IMR-90 (cell line): ENCODE measurements around the gene TIMM21. TPM values are rescaled to one million over a fixed set of nuclear protein-coding genes. Genes with fewer than 3 reads are reported as not detected.

Experiments used
- ATAC-seq: fragments of 200-7000 bp; cut with Tn5 transposase; 2 replicates; pipeline ENCODE4 v1.9.1; 2020; ENCODE audit warnings: low read depth, mild to moderate bottlenecking, moderate library complexity
- BruUV-seq: library from RNA; stranded (reverse); fragments of 400-500 nt; replicated peaks from 2 replicates; lab custom pipeline; 2021; lab: Mats Ljungman, UMichigan
- CTCF ChIA-PET: fragments of 300-600 bp; formaldehyde crosslinking; extraction: SDS; loops from one replicate; lab custom pipeline; 2021; ENCODE audit warnings: antibody characterized with exemption; lab: Yijun Ruan, JAX
- POLR2A ChIA-PET: fragments of 300-600 bp; sonication (Branson Sonifier 250); formaldehyde crosslinking; loops from one replicate; lab custom pipeline; 2022; ENCODE audit warnings: antibody characterized with exemption; ENCODE audit not compliant: unreplicated experiment; lab: Charles Lee
- DNase-seq: peaks from one replicate; pipeline ENCODE4 v3.0.0; 2013
- H2AFZ ChIP-seq: replicated peaks from 2 replicates; pipeline ENCODE3; 2013; ENCODE audit warnings: low read length, mild to moderate bottlenecking; ENCODE audit not compliant: poor library complexity
- H2AK5ac ChIP-seq: 2 replicates; pipeline ENCODE4 v1.6.1; 2013; ENCODE audit warnings: low read depth, low read length, inconsistent platforms
- H2AK9ac ChIP-seq: replicated peaks from 2 replicates; pipeline ENCODE3; 2013; ENCODE audit warnings: mild to moderate bottlenecking, low read depth, low read length, moderate library complexity; ENCODE audit not compliant: poor library complexity
- H2BK120ac ChIP-seq: 2 replicates; pipeline ENCODE4 v1.6.1; 2013; ENCODE audit warnings: low read depth, low read length, inconsistent platforms
- H2BK15ac ChIP-seq: 3 replicates; pipeline ENCODE4 v1.6.1; 2013; ENCODE audit warnings: low read depth, low read length, inconsistent platforms
- H2BK20ac ChIP-seq: 2 replicates; pipeline ENCODE4 v1.6.1; 2013; ENCODE audit warnings: low read depth, mild to moderate bottlenecking, inconsistent platforms, low read length, moderate library complexity
- H2BK5ac ChIP-seq: 2 replicates; pipeline ENCODE4 v1.6.1; 2013; ENCODE audit warnings: mild to moderate bottlenecking, low read depth, low read length, inconsistent platforms; ENCODE audit not compliant: poor library complexity, severe bottlenecking
- H3K14ac ChIP-seq: replicated peaks from 2 replicates; pipeline ENCODE4 v1.6.1; 2013; ENCODE audit warnings: low read depth, low read length, inconsistent platforms
- H3K18ac ChIP-seq: 2 replicates; pipeline ENCODE4 v1.6.1; 2013; ENCODE audit warnings: low read depth, low read length, control low read depth
- H3K23ac ChIP-seq: 2 replicates; pipeline ENCODE4 v1.6.1; 2013; ENCODE audit warnings: low read depth, low read length, inconsistent platforms
- H3K27ac ChIP-seq: 2 replicates; pipeline ENCODE4 v1.5.1; 2013; ENCODE audit warnings: mild to moderate bottlenecking, control low read depth, low read length; ENCODE audit not compliant: insufficient read depth
- H3K27me3 ChIP-seq: 2 replicates; pipeline ENCODE4 v1.6.1; 2013; ENCODE audit warnings: low read length; ENCODE audit not compliant: control insufficient read depth, insufficient read depth
- H3K36me3 ChIP-seq: 2 replicates; pipeline ENCODE4 v1.6.1; 2013; ENCODE audit warnings: low read length, mixed read lengths; ENCODE audit not compliant: control insufficient read depth, insufficient read depth
- H3K4ac ChIP-seq: 2 replicates; pipeline ENCODE4 v1.6.1; 2013; ENCODE audit warnings: low read depth, low read length, inconsistent platforms
- H3K4me1 ChIP-seq: 2 replicates; pipeline ENCODE4 v1.6.1; 2013; ENCODE audit warnings: low read length, mixed read lengths; ENCODE audit not compliant: control insufficient read depth, insufficient read depth
- H3K4me2 ChIP-seq: 2 replicates; pipeline ENCODE4 v1.6.1; 2013; ENCODE audit warnings: low read depth, mild to moderate bottlenecking, control low read depth, low read length, moderate library complexity
- H3K4me3 ChIP-seq: 2 replicates; pipeline ENCODE4 v1.5.1; 2013; ENCODE audit warnings: low read depth, mild to moderate bottlenecking, control low read depth, low read length, moderate library complexity; ENCODE audit not compliant: insufficient read depth
- H3K56ac ChIP-seq: 2 replicates; pipeline ENCODE4 v1.6.1; 2013; ENCODE audit warnings: low read length, inconsistent platforms; ENCODE audit not compliant: insufficient read depth; ENCODE audit errors: extremely low read depth
- H3K79me1 ChIP-seq, 2 experiments: 2 replicates each; pipeline ENCODE4 v1.6.1; 2013; ENCODE audit warnings: low read length in 2 of 2, inconsistent platforms in 1 of 2, low read depth in 1 of 2
- H3K9ac ChIP-seq: 2 replicates; pipeline ENCODE4 v1.6.1; 2013; ENCODE audit warnings: low read depth, low read length, control low read depth
- H3K9me1 ChIP-seq: 2 replicates; pipeline ENCODE4 v1.6.1; 2013; ENCODE audit warnings: low read length, inconsistent platforms; ENCODE audit not compliant: insufficient read depth
- H3K9me3 ChIP-seq: 2 replicates; pipeline ENCODE4 v1.6.1; 2013; ENCODE audit warnings: low read length; ENCODE audit not compliant: control insufficient read depth, insufficient read depth
- H4K20me1 ChIP-seq: 2 replicates; pipeline ENCODE4 v1.6.1; 2013; ENCODE audit warnings: low read length, inconsistent platforms; ENCODE audit not compliant: insufficient read depth
- H4K5ac ChIP-seq: 2 replicates; pipeline ENCODE4 v1.6.1; 2013; ENCODE audit warnings: mild to moderate bottlenecking, low read depth, low read length, control low read depth
- H4K8ac ChIP-seq, 2 experiments: 2 replicates each; pipeline ENCODE4 v1.6.1; 2013; ENCODE audit warnings: low read depth in 2 of 2, low read length in 2 of 2, control low read depth in 1 of 2, inconsistent platforms in 1 of 2
- H4K91ac ChIP-seq: 2 replicates; pipeline ENCODE4 v1.6.1; 2013; ENCODE audit warnings: low read depth, low read length, inconsistent platforms; ENCODE audit not compliant: insufficient read depth
- BHLHE40 ChIP-seq: fragments of 150-350 bp; IDR thresholded peaks from 2 replicates; pipeline ENCODE4 v1.6.1; 2016; ENCODE audit warnings: mild to moderate bottlenecking, low read depth, low read length
- CEBPB ChIP-seq: IDR thresholded peaks from 2 replicates; pipeline ENCODE4 v1.6.1; 2012; ENCODE audit warnings: low read depth, low read length, improper control_type of control experiment
- CHD1 ChIP-seq: IDR thresholded peaks from 2 replicates; pipeline ENCODE4 v1.6.1; 2012; ENCODE audit warnings: low read depth, low read length, improper control_type of control experiment
- CTCF ChIP-seq: conservative IDR thresholded peaks from 2 replicates; pipeline ENCODE4 v1.5.1; 2012; ENCODE audit warnings: mild to moderate bottlenecking, low read depth, low read length, improper control_type of control experiment
- ELK1 ChIP-seq: fragments of 150-350 bp; IDR thresholded peaks from 2 replicates; pipeline ENCODE4 v1.6.1; 2016; ENCODE audit warnings: low read depth, mild to moderate bottlenecking, low read length, moderate library complexity, borderline replicate concordance
- FOS ChIP-seq: fragments of 150-350 bp; IDR thresholded peaks from 2 replicates; pipeline ENCODE4 v1.6.1; 2016; ENCODE audit warnings: low read depth, low read length
- MAFK ChIP-seq: IDR thresholded peaks from 2 replicates; pipeline ENCODE4 v1.6.1; 2012; ENCODE audit warnings: low read depth, low read length, improper control_type of control experiment
- MAZ ChIP-seq: IDR thresholded peaks from 2 replicates; pipeline ENCODE4 v1.6.1; 2012; ENCODE audit warnings: low read depth, mild to moderate bottlenecking, low read length, improper control_type of control experiment, moderate library complexity, borderline replicate concordance
- MXI1 ChIP-seq: IDR thresholded peaks from 2 replicates; pipeline ENCODE4 v1.6.1; 2012; ENCODE audit warnings: low read depth, mild to moderate bottlenecking, low read length, moderate library complexity, borderline replicate concordance
- NFE2L2 ChIP-seq: fragments of 150-350 bp; IDR thresholded peaks from 2 replicates; pipeline ENCODE4 v1.6.1; 2016; ENCODE audit warnings: low read depth, mild to moderate bottlenecking, low read length
- POLR2A ChIP-seq: IDR thresholded peaks from 2 replicates; pipeline ENCODE4 v1.6.1; 2012; ENCODE audit warnings: mild to moderate bottlenecking, low read depth, low read length
- RAD21 ChIP-seq: IDR thresholded peaks from 2 replicates; pipeline ENCODE4 v1.6.1; 2012; ENCODE audit warnings: low read length, improper control_type of control experiment
- RCOR1 ChIP-seq: IDR thresholded peaks from 2 replicates; pipeline ENCODE4 v1.6.1; 2012; ENCODE audit warnings: mild to moderate bottlenecking, low read length, improper control_type of control experiment; ENCODE audit not compliant: insufficient replicate concordance
- RFX5 ChIP-seq: IDR thresholded peaks from 2 replicates; pipeline ENCODE4 v1.8.0; 2012; ENCODE audit warnings: low read depth, mild to moderate bottlenecking, low read length, moderate library complexity
- SMC3 ChIP-seq: fragments of 150-350 bp; IDR thresholded peaks from 2 replicates; pipeline ENCODE4 v1.6.1; 2016; ENCODE audit warnings: low read depth, mild to moderate bottlenecking, antibody characterized with exemption, low read length, moderate library complexity
- USF2 ChIP-seq: fragments of 150-350 bp; IDR thresholded peaks from 2 replicates; pipeline ENCODE4 v1.6.1; 2017; ENCODE audit warnings: mild to moderate bottlenecking, antibody characterized with exemption, low read length, low read depth
- WGBS, 2 experiments: methylation state at CpG; one replicate each; pipeline versions ENCODE4 v1.1.5 to v1.1.7; 2013; ENCODE audit warnings: missing lambda C conversion rate in 2 of 2; ENCODE audit not compliant: insufficient read length in 1 of 2; ENCODE audit errors: extremely low coverage in 2 of 2; 5-methylcytosine and 5-hydroxymethylcytosine counted together
- dilution Hi-C: fragments of 300-500 bp; cut with HindIII; formaldehyde crosslinking; loops from one replicate; pipeline ENCODE4 v1.14.3; 2018; ENCODE audit warnings: low sequenced_read_pairs; ENCODE audit not compliant: unreplicated experiment
- in situ Hi-C: fragments of 300-500 bp; cut with MboI; formaldehyde crosslinking; loops from 3 replicates; pipeline ENCODE4 v1.14.3; 2019; ENCODE audit warnings: low sequenced_read_pairs, inconsistent platforms, mixed read lengths
- intact Hi-C: fragments of 100-400 bp; cut with micrococcal nuclease; formaldehyde crosslinking; loops from 2 replicates; pipeline ENCODE4 v1.10.0; 2022
- polyA plus RNA-seq, 3 experiments: library from polyadenylated mRNA; depleted of rRNA; stranded (reverse); fragments of >200 nt; gene quantifications; 2 replicates each; pipeline ENCODE4 v1.2.3, GENCODE V29; 2012; ENCODE audit warnings: low replicate concordance in 1 of 3
- total RNA-seq: library from RNA; depleted of rRNA; stranded (reverse); fragments of >200 nt; gene quantifications from 2 replicates; pipeline ENCODE4 v1.2.3, GENCODE V29; 2012

Gene TIMM21
- total and polyA plus RNA-seq, 2 of the 4 experiments (the other 2 are of a cell fraction) = 42.8 to 52.7 TPM

GRCh38 chr18:74175658-74176057 is 27.3 kb downstream of the TIMM21 start:
- Histone ChIP-seq H4K91ac (no peak overlapping the region), H4K5ac (no peak overlapping the region), H2BK5ac (no peak overlapping the region), H3K79me1 (no peaks in the 10 kb centered on the region), H3K56ac (no peak overlapping the region), H2AK5ac (no peak overlapping the region), H4K20me1 (no peaks in the 10 kb centered on the region), H3K14ac (no peak overlapping the region), H2BK15ac (no peak overlapping the region), H2BK120ac (no peak overlapping the region), H3K27me3 (peaks cover 35% of the 10 kb centered on the region), H4K8ac (no peak overlapping the region), H3K4me2 (no peak overlapping the region), H3K4ac (no peak overlapping the region), H3K23ac (no peak overlapping the region), H3K18ac (no peak overlapping the region), H3K27ac (no peak overlapping the region), H3K4me3 (no peak overlapping the region), H3K9me1 (no peaks in the 10 kb centered on the region), H3K9me3 (peaks cover 6% of the 10 kb centered on the region), H2BK20ac (no peak overlapping the region), H2AFZ (no peak overlapping the region), H3K4me1 (no peaks in the 10 kb centered on the region), H3K9ac (no peak overlapping the region), H3K36me3 (no peaks in the 10 kb centered on the region), H2AK9ac (no peak overlapping the region)
- no peak for TF ChIP-seq CTCF
- no peak for TF ChIP-seq USF2
- no peak for TF ChIP-seq CEBPB
- no peak for TF ChIP-seq RFX5
- no peak for TF ChIP-seq SMC3
- no peak for TF ChIP-seq FOS
- no peak for TF ChIP-seq MXI1
- no peak for TF ChIP-seq CHD1
- no peak for TF ChIP-seq RAD21
- no peak for TF ChIP-seq MAFK
- no peak for TF ChIP-seq NFE2L2
- no peak for TF ChIP-seq RCOR1
- no peak for TF ChIP-seq BHLHE40
- TF ChIP-seq MAZ = no peak
- TF ChIP-seq ELK1 = no peak
- TF ChIP-seq POLR2A = no peak
- intact Hi-C loops = no loop called here
- no peak for DNase-seq
- 50% methylated on average over 2 of the region's 6 CpGs; no CpG with 5 or more reads in 1 of the 2 experiments for WGBS, 2 experiments
- ChIA-PET POLR2A (no interaction called here), CTCF (no interaction called here)
- dilution Hi-C loops = no loop called here
- in situ Hi-C loops = no loop called here
- no TSS peak for BruUV-seq
- ATAC-seq = no peak
